ENCODE measurements around the gene RER1.

RER1 gene

DNA sequence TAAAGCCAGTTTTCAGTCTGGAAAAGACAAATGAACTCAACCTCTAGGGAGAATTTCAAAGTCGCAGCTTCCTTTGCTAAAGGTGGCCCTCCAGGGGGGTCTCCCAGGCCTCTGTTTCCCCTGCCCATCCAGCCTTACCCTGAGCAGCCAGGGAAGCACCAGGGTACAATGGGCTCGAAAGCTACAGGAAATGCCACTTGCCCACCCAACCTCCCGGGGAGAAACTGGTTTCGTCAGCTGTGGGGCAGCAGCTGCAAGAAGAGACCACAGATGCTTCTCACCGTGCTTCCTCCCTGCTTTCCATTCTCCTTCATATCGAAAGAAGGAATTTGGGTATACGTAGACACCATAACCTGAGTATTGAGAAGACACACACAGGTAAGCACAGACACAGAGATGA lies 2.0 kb upstream of the RER1 start:
- DNase-seq (ENCODE audit: low read depth) = no peak

DNA sequence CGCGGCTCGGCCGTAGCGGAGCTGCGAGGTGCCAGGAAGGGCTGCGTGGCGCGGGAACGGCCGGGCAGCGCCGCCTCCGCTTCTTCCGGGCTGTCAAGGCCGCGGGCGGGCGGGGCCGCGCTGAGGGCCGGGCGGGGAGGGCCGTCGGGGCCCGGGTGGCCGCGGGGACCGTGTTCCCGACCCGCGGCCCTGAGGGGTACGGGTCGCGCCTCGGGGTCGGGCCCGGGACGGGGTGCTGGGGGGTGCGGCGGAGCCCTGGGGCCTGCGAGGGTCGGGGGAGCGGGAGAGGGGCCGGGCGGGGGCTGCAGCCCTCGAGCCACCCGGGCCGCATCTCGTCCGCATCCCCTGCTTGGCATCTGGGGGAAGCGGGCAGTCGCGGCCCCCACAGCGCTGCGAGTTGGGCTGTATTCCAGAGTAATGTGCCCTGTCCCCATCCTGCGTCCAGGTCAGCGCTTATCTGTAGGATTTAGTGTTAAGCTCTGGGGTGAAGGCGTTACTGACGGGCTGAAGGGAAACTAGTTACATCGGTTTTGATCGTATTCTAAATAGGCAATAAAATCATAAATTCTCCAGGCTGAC lies 379 bp downstream of the RER1 start:
- no peak for DNase-seq (ENCODE audit: low read depth)

DNA sequence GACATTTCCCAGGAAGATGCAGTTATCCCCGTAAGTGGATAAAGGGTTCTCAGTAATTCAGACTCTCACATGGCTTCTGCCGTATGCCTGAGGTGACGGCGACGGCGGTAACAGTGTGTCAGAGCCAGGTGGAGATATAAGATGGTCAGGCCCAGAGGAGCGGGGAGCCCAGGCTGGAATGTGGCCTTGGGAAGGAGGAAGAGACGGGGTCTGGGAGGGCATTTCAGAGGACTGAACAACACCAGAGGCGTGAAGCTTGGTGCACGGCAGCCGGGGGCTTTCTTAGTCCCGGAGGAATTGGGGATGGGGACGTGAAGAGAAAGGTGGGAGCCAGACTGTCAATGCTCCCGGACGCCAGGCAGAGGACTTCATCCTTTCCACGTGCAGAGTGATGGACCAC lies 1.0 kb downstream of the RER1 start:
- DNase-seq (ENCODE audit: low read depth) = no peak

DNA sequence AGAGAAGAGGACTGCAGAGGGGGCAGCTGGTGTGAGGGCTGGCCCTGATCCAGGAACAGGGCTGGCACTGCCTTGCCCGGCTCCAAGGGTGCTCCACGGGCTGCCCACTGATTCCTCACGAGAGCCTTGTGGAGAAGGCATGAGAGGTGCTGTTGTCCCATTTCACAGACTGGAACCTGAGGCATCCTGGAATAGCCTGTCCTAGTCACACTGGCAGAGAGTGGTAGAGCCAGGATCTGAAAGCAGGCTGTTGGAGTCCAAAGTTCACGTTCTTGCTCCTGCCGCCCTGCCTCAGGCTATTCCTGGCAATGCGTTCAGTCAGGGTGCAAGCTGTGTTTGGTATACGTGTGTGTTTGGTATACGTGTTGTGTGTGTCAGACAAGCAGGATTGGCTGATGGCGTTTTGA lies 1.8 kb downstream of the RER1 start:
- no peak for DNase-seq (ENCODE audit: low read depth)

DNA sequence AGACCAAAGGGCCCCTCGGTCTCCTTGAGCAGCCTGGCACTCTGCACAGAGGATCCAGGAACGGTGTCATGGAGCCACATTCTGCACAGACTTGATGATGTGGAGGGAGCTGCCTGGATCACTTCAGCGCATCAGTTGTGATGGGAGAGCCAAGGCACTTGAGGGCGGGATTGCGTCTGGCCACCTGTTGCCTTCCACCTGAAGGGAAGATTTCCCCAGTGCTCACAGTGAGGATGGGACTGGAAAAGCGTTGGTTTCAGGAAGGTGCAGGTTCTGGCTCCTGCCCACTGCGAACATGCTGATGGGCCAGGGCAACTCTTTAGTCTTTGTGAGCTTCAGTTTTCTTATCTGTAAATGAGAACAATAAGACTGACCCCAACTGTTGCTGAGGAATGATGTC lies 2.6 kb downstream of the RER1 start:
- no peak for DNase-seq (ENCODE audit: low read depth)

DNA sequence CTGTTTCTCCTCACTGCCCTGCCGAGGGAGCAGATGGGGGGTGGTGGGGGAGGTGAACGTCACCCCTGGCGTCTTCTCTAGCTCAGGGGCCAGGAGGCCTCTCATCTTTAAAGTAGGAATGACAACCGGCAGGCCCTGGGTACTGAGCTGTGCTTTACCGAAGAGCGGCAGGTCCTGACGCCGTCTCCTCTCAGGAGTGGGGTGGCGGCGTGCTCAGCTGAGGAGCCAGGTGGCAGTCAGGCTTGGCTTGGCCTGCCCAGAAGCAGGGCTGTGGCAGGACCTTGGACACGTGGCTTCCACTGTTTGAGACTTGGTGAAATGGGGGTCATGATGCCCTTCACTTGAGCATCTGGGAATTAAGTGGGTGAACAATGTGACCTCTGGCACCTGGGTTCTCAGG lies 3.1 kb downstream of the RER1 start:
- no peak for DNase-seq (ENCODE audit: low read depth)

DNA sequence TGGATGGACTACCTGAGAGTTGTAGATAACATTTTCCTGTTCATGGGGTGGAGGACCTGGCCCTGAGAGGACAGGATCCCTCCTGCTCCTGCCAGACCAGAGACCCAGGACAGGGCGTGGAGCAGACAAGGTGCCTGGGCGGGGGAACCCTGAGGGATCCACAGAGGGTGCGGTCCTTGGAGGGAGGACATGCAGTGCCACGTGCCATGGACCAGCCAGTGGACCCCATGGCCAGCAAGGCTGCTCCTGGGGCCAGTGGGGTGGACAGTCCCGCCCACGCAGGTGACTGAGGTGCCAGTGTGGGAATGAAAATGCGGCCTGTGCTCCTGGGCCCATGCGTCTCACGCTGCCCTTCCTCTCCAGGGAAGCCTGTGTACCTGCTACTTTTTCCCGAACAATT lies 3.6 kb downstream of the RER1 start:
- DNase-seq (ENCODE audit: low read depth) = no peak

DNA sequence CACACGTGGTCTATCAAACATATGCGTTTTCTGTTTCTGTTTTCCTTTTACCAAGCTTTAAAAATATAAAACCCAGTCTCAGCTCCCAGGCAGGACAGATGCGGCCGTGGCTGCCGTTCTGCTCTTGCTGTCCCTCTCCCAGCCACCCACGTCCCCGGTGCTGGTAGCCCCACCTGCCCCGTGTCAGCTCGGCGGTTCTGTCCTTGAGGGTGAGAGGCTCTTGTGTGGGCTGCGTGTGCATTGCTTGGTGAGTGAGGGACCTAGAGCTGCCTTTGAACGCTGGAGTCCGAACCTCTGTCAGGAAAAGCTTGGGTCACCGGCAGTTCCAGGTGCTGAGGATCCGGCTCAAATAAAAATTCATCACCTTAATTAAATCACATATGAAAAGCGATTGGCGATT lies 4.4 kb downstream of the RER1 start:
- DNase-seq (ENCODE audit: low read depth) = no peak

DNA sequence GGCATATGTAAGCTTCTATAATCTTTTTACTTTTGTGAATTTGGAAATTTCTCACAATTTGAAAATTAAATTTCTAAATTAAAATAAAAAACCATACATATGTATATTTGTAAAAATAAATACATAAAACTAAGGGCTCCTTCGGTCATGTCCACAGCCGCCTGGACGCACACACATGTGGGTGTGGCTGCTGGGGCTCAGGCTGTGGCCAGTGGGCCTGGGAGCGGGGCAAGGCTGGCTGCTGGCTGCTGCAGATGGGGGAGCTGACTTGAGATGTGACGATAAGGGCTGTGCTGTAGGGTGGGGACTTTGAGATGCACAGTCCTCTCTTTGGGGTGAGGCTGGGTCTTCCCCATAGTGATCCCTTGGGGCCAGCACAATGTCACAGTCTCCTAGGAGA lies 4.8 kb downstream of the RER1 start:
- DNase-seq (ENCODE audit: low read depth) = no peak

DNA sequence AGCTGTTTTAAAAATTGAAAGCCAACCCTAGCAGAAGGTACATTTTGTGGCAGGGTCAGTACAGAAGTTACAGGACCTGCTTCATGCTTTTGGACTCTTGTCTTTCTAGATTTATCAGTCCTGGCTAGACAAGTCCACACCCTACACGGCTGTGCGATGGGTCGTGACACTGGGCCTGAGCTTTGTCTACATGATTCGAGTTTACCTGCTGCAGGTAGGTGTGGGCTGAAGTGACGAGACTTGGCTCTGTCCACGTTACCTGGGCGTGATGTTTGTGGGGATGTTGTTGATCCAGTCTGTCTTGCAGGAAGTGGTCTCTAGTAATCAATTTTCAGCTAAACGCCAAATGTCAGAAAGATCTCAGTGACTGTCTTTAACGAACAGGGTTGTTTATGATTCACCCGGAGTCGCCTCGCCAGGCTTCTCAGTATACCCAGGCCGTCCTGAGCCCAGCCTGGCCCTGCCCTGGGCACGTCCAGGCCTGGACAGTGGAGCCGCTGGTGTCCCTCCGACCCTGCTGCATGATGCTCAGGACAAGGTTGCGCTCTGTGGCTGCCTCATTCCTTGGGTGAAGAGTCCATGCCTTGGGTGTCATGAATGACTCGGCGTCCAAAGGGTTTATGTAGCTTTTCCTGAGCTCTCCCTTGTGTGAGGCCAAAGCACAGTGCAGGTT lies 5.5 kb downstream of the RER1 start:
- DNase-seq (ENCODE audit: low read depth) = no peak

DNA sequence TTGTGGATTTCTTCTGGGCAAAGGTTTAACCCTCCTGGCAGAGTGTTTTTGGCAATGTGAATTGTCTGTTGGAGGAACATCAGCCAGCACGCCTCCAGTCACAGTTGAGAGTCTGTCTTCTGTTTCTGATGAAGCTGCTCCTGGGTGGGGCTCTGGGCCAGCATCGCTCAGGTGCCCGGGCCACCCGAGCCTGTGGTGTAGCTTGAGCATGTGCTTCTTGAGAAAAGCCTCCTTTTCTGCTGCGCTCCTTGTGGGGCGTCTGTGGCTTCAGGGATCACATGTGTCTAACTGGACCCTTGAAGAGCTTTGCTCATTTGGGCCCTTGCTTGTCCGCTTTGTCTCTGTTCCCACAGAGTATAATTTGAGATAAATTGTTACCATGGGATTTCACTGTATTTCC lies 7.2 kb downstream of the RER1 start:
- DNase-seq (ENCODE audit: low read depth) = no peak

DNA sequence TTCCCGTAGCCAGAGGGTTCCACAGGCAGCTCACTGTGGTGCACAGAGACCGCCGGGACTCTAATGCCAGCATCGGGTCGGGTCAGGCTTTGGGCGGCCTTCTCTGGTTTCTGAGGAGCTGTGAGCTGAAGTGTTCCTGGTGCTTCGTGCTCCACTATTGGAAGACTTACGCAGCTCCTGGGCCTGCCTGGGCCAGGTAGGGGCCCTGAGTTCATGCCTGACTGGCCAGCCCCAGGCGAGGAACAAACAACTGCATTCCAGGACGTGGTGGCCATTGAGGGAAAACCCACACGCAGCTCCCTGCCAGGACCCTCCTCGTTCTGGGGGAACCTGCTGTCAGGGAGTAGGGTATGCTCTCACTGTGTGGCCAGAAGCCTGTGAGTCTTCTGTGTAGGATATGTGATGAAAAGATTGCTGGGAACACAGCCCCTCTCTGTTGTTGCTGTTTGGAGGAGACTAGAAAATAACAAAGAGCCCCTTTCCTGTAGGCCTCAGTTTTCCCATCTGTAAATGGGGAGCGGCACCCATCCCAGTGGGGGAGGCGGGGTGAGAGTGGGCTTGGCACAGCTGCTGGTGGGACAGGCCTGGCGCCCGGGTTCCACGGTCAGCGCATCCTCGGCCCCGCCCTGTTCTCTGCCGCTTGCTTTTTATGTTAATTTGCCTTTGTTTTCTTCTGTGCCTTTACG lies 8.4 kb downstream of the RER1 start:
- DNase-seq (ENCODE audit: low read depth) = no peak

DNA sequence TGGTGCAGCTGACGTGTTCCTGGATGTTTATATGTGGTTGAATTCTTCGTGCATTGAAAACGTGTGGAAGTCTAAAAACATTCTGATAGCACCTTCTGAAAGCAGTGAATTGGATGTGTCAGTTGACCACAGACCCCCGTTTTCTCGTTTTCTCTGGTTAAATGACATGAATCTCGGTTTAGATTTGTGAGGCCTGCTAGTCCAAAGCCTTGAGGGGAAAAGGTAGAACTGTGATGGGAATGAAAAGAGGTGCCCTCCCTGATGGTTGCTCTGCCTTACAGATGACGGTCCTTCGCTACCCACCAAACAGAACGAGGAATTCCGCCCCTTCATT lies 8.9 kb downstream of the RER1 start:
- no peak for DNase-seq (ENCODE audit: low read depth)

DNA sequence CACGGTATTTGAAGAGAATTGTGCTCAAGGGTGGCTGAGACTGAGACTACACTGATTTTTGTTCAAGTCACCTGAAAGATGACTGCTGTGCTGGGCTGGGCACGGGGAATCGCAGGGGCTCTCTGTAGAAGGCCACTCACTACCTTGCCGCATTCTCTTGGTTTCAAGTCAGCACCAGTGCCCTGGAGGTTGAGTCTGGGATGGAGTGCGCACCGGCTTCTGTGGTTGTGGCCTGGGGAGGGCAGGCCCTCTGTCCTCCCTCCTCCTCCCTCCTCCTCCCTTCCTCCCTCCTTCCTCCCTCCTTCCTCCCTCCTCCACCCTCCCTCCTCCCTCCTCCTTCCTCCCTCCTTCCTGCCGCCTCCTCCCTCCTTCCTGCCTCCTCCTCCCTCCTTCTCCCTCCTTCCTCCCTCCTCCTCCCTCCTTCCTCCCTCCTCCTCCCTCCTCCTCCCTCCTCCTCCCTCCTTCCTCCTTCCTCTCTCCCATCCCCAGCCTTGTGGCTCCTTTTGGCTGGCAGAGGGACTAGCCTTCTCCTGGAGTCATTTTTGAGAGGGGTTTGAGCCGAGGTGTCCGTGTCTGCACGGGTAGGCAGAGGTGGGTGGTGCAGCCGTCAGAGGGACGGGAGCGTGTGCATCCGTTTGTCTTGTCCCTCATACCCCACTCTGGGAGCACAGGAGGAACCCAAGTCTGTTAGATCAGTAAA lies 9.5 kb downstream of the RER1 start:
- no peak for DNase-seq (ENCODE audit: low read depth)

DNA sequence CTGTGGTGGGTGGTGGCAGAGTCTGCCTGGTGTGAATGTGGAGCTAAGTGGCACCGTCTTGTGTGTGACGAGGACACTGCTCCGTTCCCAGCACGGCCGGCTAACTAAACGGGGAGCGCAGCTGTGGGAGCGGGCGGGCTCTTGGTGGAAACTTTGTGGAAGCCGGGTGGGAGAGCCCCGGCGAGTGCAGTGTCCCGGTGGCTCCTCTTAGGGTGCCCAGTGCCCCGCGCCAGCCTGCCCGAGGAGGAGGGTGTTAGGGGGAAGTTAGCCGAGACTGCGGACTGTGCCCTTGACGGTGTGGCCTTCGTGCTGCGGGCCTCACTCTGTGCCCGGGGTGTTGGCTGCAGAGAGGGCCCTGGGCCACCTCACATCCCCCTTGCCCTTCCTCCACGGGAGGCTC lies 10.8 kb downstream of the RER1 start:
- no peak for DNase-seq (ENCODE audit: low read depth)

DNA sequence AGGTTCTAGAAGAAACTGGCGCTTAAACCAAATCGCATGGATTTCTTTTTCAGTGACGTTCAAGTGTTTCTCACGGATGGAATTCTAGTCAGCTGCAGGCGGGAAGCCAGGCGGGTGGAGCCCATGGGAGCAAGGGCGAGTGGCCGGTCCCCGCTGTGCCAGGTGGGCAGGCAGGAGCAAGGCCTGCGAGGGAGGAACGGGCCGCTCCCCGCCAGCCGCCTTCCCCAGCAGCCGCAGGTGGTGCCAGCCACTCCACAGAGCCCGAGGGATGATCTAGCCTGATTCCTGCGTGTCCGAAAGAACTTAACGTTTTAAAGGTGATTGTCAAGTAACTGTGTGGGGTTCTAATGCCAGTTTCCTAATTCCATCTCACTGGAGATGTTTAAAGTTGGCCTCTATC lies 11.6 kb downstream of the RER1 start:
- no peak for DNase-seq (ENCODE audit: low read depth)

DNA sequence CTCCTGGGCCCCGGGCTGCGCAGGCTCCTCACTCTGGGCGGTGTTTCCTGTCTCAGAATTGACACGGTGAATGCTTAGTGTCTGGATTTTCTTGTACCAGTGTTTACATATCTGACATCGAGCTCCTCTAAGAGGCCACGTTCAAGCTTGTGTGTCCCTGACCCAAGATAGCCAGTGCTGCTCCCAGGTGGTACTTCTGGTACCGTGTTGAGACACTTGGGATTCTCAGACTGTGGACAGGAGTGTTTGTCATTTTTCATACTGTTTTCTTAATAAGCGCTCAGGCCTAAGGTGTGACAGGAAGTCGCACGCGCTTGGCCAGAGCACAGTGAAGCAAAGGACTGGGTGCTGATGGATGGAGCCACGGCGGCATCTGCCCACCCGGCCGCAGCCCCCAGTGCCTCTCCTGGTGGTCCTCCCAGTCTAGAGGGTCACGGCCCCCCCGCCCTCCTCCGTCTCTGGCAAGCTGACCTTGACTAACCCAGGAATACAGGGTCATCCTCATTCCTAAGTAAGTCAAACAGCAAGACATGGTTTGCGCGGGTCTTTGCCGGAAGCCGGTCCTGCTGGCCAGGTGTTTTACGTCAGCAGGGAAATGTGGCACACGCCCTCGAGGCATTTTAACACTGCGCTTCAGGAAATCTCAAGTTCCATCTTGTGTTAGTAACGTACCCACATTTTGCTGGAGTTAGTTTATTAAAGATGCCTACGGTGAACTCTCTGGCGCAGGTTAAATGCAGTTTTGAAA lies 12.7 kb downstream of the RER1 start:
- no peak for DNase-seq (ENCODE audit: low read depth)

DNA sequence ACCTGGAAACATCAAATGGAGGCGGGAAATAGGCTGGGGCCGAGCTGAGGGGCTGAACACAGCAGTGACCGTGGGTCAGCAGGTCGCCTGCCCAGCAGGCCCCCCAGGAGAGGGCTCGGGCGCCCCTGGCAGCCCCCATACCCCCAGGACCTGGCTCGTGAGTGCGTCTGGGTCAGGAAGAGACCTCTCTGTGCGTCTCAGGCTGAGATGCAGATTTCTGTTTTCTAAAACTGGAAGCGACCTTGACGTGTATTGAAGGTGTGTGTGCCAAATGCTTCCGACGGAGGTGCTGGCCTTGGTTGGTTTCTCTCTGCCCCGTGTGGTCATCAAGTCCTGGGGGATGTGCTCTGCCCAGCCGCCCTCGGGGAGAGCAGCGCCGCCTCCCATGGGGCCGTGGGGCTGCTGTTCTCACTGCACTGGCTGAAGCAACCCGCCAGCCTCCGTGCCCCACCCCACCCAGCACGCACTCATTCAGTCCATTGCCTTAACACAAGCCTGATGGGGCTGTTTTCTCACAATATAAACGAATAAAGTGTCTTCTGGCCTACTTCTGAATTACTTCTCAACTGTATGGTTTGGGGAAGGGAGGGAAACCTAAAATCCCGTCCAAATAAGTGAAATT lies 13.4 kb downstream of the RER1 start:
- no peak for DNase-seq (ENCODE audit: low read depth)

DNA sequence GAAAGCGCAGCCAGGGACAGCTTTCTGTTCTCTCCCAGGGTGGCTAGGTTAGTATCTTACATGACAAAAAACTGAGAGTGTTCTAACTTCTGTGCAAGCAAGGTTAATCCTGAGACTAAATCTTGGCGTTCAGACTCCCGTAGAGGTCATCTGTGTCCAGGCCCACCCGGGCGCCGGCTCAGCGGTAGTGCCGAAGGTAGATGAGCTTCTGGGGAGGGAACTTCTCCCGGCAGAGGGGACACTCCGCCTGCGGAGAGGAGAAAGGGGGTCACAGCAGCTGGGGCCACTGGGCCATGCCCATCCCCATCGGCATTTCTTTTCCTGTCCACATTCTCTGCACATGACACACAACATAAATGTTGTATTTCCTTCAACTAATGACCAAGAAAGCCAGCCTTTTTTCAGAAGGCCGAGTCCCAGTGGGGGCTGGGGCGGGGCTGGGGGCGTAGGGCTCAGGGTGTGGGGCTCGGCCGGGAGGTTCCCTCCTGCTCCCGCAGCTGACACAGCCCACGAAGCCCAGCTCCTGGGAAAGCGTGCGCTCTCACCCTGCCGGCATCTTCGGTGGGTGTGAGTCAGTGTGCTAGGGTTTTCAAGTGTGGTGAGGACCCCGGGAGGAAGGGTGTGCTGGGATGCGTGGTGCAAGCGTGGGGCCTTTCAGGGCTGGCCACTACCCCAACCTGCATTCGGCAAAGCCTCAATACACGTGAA lies 14.1 kb downstream of the RER1 start:
- no peak for DNase-seq (ENCODE audit: low read depth)

DNA sequence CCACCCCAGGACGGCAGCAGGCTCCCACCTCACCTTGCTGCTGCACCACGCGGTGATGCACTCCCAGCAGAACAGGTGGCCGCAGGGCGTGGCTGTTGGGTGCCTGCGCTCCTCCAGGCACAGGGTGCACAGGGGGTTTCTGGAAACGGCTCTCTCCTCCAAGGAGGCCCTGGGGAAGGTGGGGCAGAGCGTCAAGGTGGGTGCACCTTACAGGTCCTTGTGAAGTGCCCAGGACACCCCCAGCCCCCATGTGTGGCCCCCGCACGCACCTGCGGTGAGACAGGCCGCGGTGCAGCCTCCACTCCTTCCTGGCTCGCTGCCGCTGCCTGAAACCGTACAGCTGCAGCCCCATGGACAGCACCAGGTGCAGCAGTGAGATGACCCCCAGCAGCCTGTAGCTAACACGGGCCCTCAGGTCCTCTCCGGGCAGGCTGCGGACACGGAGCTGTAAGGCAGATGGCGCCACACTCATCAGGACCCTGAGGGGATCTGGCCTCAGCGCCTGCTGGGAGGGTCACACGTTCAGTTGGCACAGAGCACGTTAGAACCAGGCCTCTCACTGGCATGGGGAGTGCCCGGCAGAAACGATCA lies 14.9 kb downstream of the RER1 start:
- DNase-seq (ENCODE audit: low read depth) = no peak

Measured in stimulated activated CD8-positive, alpha-beta memory T cell treated with anti-CD3 and anti-CD28 coated beads, Interleukin-12 subunit alpha, Interleukin-12 subunit beta, amount 100 ng/mL, for 1 hour (primary cell).